GM18951 (cell line): ENCODE data around the gene PRDM10.

Experiments used
- POLR2A ChIP-seq: IDR thresholded peaks from 4 replicates; pipeline ENCODE4 v1.6.1; 2011; ENCODE audit warnings: mild to moderate bottlenecking; ENCODE audit not compliant: insufficient read length, insufficient read depth; ENCODE audit errors: extremely low read depth
- in situ Hi-C: fragments of 300-500 bp; cut with MboI; formaldehyde crosslinking; loops from one replicate; pipeline ENCODE4 v1.12.0; 2022; ENCODE audit warnings: low sequenced_read_pairs, mixed read lengths, inconsistent platforms; ENCODE audit not compliant: unreplicated experiment

Gene PRDM10

DNA sequence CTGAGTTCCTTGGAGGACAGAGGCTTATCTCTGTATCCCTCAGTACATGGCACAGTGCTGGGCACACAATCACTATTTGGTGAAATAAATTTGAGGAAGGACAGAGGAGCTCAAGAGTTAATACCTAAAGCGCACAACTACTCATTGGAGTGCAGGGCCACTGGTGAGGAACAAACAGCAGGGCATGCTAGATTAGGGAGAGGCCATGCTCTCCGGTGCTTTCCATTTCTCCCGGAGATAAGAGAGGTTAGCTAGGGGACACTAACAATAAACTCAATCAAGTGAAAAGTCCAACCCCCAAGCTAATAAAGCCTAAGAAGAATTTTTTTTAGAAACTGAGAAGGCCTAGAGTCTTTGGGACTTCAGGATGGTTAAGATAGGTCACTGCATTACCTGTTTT lies 136.3 kb downstream of the PRDM10 start:
- in situ Hi-C loops = no loop called here

DNA sequence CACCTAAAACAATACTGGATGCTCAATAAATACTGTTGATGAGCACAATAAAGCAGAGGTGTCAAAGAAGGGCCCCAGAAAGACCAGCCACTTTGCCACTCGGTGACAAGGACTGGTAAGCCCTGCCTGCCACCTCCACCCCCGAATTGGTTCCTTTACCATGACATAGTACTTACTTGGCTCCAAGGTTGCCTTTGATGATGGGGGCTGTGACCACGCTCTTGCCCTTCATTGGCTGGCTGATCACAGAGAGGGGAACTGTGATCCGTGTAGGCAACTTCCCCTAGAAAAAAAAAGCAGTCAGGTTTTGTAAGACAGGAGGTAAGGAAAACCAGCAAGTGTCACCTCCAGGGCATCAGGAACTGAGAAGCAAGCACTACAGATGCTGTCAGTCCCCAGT lies 136.9 kb downstream of the PRDM10 start:
- in situ Hi-C loops = no loop called here
- TF ChIP-seq POLR2A = no peak

More for the DNA sequence above, 136.3 kb downstream of the PRDM10 start:
- no peak for TF ChIP-seq POLR2A

DNA sequence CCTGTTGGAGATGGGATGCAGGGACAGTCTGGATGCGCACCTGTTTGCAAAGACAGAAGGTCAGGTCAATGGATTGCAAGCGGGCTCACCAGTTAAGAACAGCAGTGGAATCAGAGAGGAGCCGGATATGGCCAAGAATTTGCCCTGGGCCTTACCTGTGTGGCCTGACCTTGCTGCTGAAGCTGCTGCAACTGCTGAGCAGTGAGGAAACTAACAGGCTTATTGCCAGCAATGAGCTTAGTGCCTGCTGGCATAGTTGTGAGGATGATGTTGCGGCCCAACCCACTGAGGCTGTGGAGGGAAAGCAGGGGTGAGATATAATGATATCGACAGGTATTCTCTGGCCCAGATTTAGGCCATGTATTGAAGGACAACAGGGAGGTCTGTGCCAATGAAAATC lies 137.8 kb downstream of the PRDM10 start:
- TF ChIP-seq POLR2A = no peak
- in situ Hi-C loops = no loop called here

DNA sequence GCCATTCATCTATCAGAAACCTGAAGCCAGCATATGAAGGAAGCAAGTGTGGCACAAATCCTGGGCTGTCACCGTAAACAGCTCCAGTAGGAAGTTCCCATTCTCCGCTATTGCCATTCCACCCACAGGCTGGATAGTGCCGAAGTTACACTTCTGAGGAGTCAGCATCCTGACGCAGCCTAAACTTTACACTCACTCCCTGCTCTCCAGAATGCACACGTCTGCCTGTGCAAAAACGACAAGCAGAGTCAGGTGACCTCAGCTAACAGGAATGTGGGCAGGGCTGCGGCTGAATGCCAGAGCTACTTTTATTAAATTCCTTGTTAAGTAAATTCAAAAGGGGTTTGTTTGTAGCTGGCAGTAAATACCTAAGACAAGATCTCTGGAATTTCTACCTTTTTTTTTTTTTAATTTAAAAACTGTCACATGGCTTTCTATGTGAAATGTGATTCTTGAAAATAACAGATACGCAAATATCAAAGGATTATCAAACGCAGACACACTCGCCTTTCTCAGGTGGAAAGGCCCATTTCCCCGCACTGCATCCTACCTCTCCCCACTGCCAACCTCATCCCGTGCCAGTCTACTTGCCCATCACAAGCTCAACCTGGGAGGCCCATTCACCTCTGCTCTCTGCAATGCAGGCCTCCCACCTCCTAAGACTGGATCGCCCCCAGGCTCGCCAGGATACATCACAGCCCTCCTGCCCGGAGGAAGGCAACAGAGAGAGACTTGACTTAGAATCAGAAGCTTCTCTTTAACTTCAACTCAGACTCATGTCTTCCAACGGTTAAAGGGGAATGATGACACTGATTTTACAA lies 140.7 kb downstream of the PRDM10 start:
- in situ Hi-C loops = no loop called here
- no peak for TF ChIP-seq POLR2A

DNA sequence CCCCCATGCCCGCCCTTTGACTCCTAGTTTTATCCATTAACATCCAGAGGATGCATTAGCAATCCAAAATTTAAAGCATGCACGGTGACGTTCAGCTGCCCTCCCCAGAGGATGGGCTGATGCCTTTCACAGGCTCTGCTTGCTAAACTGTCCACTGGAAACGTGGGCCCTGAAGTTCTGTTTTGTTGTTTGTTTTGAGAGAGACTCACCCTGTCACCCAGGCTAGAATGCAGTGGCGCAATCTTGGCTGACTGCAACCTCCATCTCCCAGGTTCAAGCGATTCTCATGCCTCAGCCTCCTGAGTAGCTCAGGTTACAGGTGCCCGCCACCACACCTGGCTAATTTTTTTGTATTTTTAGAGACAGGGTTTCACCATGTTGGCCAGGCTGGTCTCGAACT lies 146.6 kb downstream of the PRDM10 start:
- TF ChIP-seq POLR2A = no peak
- in situ Hi-C loops = no loop called here

DNA sequence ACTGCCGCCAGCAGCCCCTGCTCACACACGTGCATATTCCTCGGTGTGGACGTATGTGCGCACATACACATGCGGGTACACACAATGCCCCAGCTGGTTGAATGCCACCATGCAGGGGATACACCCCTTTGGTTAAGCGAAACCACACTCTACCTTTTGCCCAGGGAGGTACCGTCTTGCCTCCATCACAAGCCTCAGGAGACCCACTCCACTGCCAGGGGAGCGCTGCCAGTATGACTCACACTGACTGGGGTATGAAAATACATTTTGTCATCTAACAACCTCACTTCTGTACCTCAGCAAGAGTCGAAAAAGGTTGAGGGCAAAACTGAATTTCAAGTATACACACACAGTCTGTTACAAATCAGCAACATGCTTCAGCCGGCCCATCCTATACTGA lies 147.5 kb downstream of the PRDM10 start:
- in situ Hi-C loops = no loop called here
- TF ChIP-seq POLR2A = no peak

DNA sequence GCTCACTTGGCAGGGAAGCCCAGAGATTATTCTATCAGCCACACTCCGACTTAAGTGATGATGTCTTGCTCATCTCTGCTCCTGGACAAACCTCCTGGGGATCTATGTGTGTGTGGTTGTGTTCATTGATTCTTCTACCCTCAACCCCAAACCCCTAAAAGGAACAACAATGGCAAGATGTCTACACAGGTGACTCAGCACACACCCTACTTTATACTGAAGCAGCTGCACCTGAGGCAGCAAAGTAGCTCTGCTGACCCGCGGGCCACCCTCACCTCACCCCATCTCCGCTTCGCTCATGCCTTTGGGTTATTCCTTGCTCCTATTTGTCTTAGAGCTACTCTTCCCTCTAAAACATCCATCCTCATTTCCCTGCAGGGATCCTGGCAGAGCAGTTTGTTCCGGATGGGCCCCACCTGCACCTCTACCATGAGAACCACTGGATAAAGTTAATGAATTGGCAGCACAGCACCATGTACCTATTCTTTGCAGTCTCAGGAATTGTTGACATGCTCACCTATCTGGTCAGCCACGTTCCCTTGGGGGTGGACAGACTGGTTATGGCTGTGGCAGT lies 148.3 kb downstream of the PRDM10 start:
- no peak for TF ChIP-seq POLR2A
- in situ Hi-C loops = no loop called here

DNA sequence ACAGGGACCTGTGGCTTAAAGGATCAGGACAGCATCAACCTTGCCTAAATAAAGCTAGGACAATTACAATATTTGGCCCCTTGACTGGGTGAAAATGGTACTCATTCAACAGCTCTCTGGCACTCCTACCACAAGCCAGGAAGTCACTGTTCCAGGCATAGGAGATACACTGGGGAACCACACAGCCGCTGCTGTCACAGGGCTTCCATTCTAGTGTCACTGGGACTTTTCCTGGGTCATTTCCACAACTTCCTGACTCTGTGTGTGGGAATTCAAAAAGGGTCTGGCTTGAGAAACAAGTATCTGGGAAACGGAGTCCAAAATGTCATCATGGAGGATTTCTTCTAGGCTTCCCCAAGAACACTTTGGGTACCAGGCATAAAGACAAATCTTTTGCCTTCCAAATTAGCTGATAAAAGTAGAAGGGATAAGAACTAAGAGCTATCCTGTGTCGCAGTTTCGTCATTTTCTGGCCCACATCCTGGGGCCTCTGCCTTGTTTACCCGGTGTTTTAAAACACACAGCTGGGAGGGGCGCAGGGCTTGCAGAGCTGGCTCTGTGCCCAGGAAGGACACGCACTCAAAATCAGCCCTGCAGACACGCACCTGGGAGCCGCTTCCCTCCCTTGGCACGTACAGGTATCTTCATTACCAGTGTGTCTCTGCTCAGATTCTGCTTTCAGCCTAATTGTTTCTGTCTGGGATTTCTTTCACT lies 149.0 kb downstream of the PRDM10 start:
- in situ Hi-C loops = no loop called here
- no peak for TF ChIP-seq POLR2A

DNA sequence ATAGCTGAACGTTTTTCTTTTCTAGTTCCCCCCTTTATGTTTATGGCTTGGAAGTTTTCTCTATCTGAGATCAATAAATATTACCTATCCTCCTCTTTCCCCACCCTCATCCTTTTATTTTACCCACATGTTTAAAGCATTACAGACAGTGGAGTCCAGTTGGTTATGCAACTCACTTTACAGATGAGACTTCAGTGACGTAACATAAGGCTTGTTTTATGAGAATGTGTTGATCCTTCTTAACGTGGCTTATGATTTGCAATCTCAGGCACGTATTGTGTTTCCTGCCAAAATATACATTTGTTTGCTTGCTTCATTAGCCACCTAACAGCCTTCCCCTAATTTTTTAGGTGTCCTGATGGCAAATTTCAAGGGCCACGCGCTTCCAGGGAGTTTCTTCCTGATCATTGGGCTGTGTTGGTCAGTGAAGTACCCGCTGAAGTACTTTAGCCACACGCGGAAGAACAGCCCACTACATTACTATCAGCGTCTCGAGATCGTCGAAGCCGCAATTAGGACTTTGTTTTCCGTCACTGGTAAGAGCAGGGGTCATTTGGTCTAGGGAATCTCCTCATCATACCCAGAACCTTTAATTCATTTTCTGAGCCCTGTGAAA lies 150.4 kb downstream of the PRDM10 start:
- in situ Hi-C loops = no loop called here
- TF ChIP-seq POLR2A = no peak
